Keratinocyte (primary cell): Measurements from ENCODE around the gene YPEL4. TPM values are rescaled to one million over a fixed set of nuclear protein-coding genes. Genes with fewer than 3 reads are reported as not detected.

Experiments
- DNase-seq: peaks from one replicate; pipeline ENCODE4 v3.0.0-alpha.2; 2011; ENCODE audit warnings: low read depth, missing footprints, low spot score
- FAIRE-seq: peaks from 2 replicates; lab custom pipeline; 2011; peaks lifted over from hg19 to GRCh38; lab: Jason Lieb, UNC
- H2AFZ ChIP-seq: 2 replicates; pipeline ENCODE4 v1.6.0; 2012; ENCODE audit warnings: low read length, control low read depth, inconsistent platforms; ENCODE audit not compliant: control insufficient read depth
- H3K27ac ChIP-seq: 2 replicates; pipeline ENCODE4 v1.5.1; 2011; ENCODE audit warnings: low read length; ENCODE audit not compliant: control insufficient read depth, insufficient read depth
- H3K27me3 ChIP-seq: 3 replicates; pipeline ENCODE4 v1.6.0; 2011; ENCODE audit warnings: low read length; ENCODE audit not compliant: control insufficient read depth, insufficient read depth; ENCODE audit errors: extremely low read depth
- H3K36me3 ChIP-seq, 2 experiments: 2 replicates in 1 of 2; 3 replicates in 1 of 2; pipeline ENCODE4 v1.5.1; 2011; ENCODE audit warnings: low read length in 2 of 2, mild to moderate bottlenecking in 1 of 2; ENCODE audit not compliant: control insufficient read depth in 2 of 2, insufficient read depth in 2 of 2; ENCODE audit errors: extremely low read depth in 1 of 2
- H3K4me1 ChIP-seq: 3 replicates; pipeline ENCODE4 v1.5.1; 2011; ENCODE audit warnings: low read length; ENCODE audit not compliant: control insufficient read depth, insufficient read depth; ENCODE audit errors: extremely low read depth
- H3K4me2 ChIP-seq: 3 replicates; pipeline ENCODE4 v1.6.0; 2011; ENCODE audit warnings: low read depth, low read length; ENCODE audit not compliant: control insufficient read depth, insufficient read depth; ENCODE audit errors: extremely low read depth
- H3K4me3 ChIP-seq, 3 experiments: fragments of 200-600 bp in 1 of 3; sonication (generic) in 1 of 3; 2 replicates in 2 of 3; 3 replicates in 1 of 3; pipeline ENCODE4 v1.5.1; 2011 to 2016; ENCODE audit warnings: low read length in 3 of 3, mild to moderate bottlenecking in 3 of 3, control low read depth in 2 of 3, inconsistent platforms in 1 of 3, low read depth in 1 of 3, mixed read lengths in 1 of 3, mixed run types in 1 of 3, moderate library complexity in 1 of 3; ENCODE audit not compliant: control insufficient read depth in 2 of 3, insufficient read depth in 2 of 3; ENCODE audit errors: extremely low read depth in 1 of 3
- H3K79me2 ChIP-seq: 2 replicates; pipeline ENCODE4 v1.6.0; 2012; ENCODE audit warnings: low read length; ENCODE audit not compliant: control insufficient read depth, insufficient read depth
- H3K9ac ChIP-seq: 3 replicates; pipeline ENCODE4 v1.6.0; 2011; ENCODE audit warnings: low read length; ENCODE audit not compliant: control insufficient read depth, insufficient read depth; ENCODE audit errors: extremely low read depth
- H3K9me1 ChIP-seq: 3 replicates; pipeline ENCODE4 v1.6.0; 2011; ENCODE audit warnings: low read length; ENCODE audit not compliant: control insufficient read depth, insufficient read depth; ENCODE audit errors: extremely low read depth
- H3K9me3 ChIP-seq: 2 replicates; pipeline ENCODE4 v1.5.1; 2012; ENCODE audit warnings: low read depth, low read length; ENCODE audit not compliant: control insufficient read depth
- H4K20me1 ChIP-seq: 3 replicates; pipeline ENCODE4 v1.6.0; 2011; ENCODE audit warnings: low read length; ENCODE audit not compliant: control insufficient read depth, insufficient read depth; ENCODE audit errors: extremely low read depth
- CTCF ChIP-seq, 3 experiments: IDR thresholded peaks in 1 of 3; conservative IDR thresholded peaks in 1 of 3; optimal IDR thresholded peaks in 1 of 3; 2 replicates in 2 of 3; 3 replicates in 1 of 3; pipeline versions ENCODE3 to v1.5.1; 2011; ENCODE audit warnings: low read length in 3 of 3, mild to moderate bottlenecking in 3 of 3, moderate library complexity in 2 of 3, control low read depth in 1 of 3, inconsistent platforms in 1 of 3; ENCODE audit not compliant: insufficient read depth in 2 of 3; ENCODE audit errors: extremely low read depth in 1 of 3
- EZH2 ChIP-seq: IDR thresholded peaks from one replicate; pipeline ENCODE4 v1.6.1; 2012; ENCODE audit warnings: inconsistent platforms, mild to moderate bottlenecking, low read length, moderate library complexity
- dilution Hi-C: fragments of 300-500 bp; cut with MboI; formaldehyde crosslinking; loops from one replicate; pipeline ENCODE4 v1.7.0; 2020; ENCODE audit warnings: low sequenced_read_pairs; ENCODE audit not compliant: extremely low pct_ligation_motif_present
- polyA plus RNA-seq, 5 experiments: library from polyadenylated mRNA; depleted of rRNA in 3 of 5; stranded (reverse) in 3 of 5; stranded (forward) in 1 of 5; unstranded in 1 of 5; fragments of >200 nt; gene quantifications; 1 replicate in 1 of 5; 2 replicates in 3 of 5; 3 replicates in 1 of 5; pipeline versions ENCODE4 v1.2.1 to v1.2.3, GENCODE V29; 2011 to 2012; ENCODE audit warnings: missing spikeins in 2 of 5, low read depth in 1 of 5, low replicate concordance in 1 of 5

YPEL4 gene
- polyA plus RNA-seq, 1 donor (not counting 4 experiments of a cell fraction or from before 2014, with no cell fraction given) = not detected

DNA sequence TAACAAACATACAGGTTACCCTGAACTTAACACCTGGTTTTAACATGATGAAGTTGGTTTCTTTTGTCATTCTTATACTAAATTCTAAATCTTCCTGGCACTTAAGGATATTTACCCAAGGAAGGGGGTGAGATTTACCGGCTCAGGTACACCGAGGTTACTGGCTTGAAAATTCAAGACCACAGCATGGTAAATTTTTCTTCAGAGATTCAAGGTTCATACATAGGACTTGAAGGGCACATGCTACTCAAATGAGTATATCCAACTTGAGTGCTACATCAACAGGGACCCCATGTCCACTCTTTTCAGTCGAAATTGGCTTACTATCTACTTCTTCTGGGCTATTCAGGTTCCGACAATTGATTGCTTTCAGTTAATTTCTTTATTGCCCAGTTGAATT lies 39.5 kb downstream of the YPEL4 start:
- H4K20me1 ChIP-seq = no peaks in the 10 kb centered on the region
- TF ChIP-seq EZH2 (no peak), CTCF (optimal IDR thresholded peaks at IDR 0.05 in 1 of 3, IDR thresholded peaks at IDR 0.05 in 1 of 3, conservative IDR thresholded peaks at IDR 0.05 in 1 of 3; ENCODE audit: extremely low read depth in 1 of 3, insufficient read depth in 2 of 3, low read length in 3 of 3) (no peak)
- no peak overlapping the region for H3K4me2 ChIP-seq
- no peak overlapping the region for H3K4me3 ChIP-seq
- no peak overlapping the region for H3K27ac ChIP-seq
- H3K27me3 ChIP-seq = peaks cover 8% of the 10 kb centered on the region
- H3K9me3 ChIP-seq = no peaks in the 10 kb centered on the region
- no peak for DNase-seq
- no peak for FAIRE-seq
- H3K9me1 ChIP-seq = no peaks in the 10 kb centered on the region
- no peaks in the 10 kb centered on the region for H3K79me2 ChIP-seq
- dilution Hi-C loops = no loop called here
- no peaks in the 10 kb centered on the region for H3K4me1 ChIP-seq
- H3K9ac ChIP-seq = no peak overlapping the region
- no peak overlapping the region for H2AFZ ChIP-seq
- H3K36me3 ChIP-seq = no peaks in the 10 kb centered on the region

DNA sequence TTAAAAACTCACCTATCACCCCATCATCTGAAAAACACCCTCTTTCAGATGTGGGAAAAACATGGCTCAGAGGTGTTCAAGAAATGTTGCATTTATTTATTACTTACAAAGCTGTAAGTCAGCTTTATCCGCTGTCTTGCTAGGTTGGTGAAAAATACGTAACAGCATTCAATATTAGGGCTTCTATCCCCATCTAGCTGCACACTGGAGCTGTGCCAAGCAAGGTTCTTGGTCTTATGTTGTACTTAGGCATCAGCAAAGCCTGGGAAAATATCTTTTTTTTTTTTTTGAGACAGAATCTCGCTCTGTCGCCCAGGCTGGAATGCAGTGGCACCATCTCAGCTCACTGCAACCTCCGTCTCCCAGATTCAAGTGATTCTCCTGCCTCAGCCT lies 44.7 kb downstream of the YPEL4 start:
- Histone ChIP-seq H3K79me2 (no peaks in the 10 kb centered on the region), H3K27ac (no peak overlapping the region), H3K9me3 (no peaks in the 10 kb centered on the region), H3K9me1 (no peaks in the 10 kb centered on the region), H3K4me3 (no peak overlapping the region), H3K36me3 (no peaks in the 10 kb centered on the region), H4K20me1 (no peaks in the 10 kb centered on the region), H3K4me1 (no peaks in the 10 kb centered on the region), H3K4me2 (no peak overlapping the region), H2AFZ (no peak overlapping the region), H3K9ac (no peak overlapping the region), H3K27me3 (no peaks in the 10 kb centered on the region)
- dilution Hi-C loops = no loop called here
- no peak for TF ChIP-seq CTCF (optimal IDR thresholded peaks at IDR 0.05 in 1 of 3, IDR thresholded peaks at IDR 0.05 in 1 of 3, conservative IDR thresholded peaks at IDR 0.05 in 1 of 3; ENCODE audit: extremely low read depth in 1 of 3, insufficient read depth in 2 of 3, low read length in 3 of 3)
- no peak for TF ChIP-seq EZH2
- no peak for DNase-seq
- no peak for FAIRE-seq
